Right lobe of liver (tissue), 4 donors: ENCODE results near the gene IER3.

Source experiments
- POLR2A ChIP-seq: fragments of 450-650 bp; IDR thresholded peaks from one replicate; pipeline ENCODE4 v1.6.1; 2017; ENCODE audit warnings: antibody characterized with exemption, mild to moderate bottlenecking
- TF ChIP-seq, protein P1 (sequence below), 4 donors: fragments of 200-600 bp in 3 of 4; fragments of 450-650 bp in 1 of 4; IDR thresholded peaks; one replicate each; pipeline versions ENCODE4 v1.5.1 to v1.8.0; 2016 to 2022; ENCODE audit warnings: antibody characterized with exemption in 4 of 4, mild to moderate bottlenecking in 2 of 4
- donor health status: DM: no; HTN: no; CAD: no.
- donor health status: DM: no; HTN: no; CAD: no.
- donor health status: DM: no; HTN: yes; CAD: no.

DNA sequence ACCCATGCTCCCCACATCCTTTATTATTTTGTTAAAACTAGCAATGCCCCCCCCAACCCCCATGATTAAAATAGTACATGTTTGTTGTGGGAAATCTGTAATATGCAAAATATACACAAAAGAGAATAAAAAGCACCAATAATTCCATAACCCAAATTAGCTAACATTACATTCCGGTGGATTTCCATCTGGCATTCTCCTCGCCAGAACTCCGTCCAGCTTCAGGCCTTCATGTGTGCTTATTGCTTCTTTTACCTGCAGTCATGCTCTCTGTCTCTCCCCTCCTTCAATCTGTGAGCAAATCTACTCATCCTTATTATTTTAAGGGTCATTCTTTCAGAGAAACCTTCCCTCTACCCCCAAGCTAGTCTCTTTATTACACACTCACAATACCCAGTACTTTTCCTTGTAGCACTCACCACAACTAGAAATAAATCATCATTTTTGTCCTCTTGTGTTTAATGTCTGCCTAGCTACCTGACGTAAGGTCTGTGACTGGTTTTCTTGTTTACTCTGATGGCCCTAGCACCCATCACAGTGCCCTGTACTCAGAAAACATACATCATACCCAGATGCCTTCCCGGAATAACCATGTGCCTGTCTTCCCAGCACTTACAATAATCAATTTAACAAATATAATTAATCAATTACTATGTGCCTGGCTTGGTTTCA lies 25.6 kb upstream of the IER3 start:
- TF ChIP-seq POLR2A, result no peak
- TF ChIP-seq, protein P1, sequence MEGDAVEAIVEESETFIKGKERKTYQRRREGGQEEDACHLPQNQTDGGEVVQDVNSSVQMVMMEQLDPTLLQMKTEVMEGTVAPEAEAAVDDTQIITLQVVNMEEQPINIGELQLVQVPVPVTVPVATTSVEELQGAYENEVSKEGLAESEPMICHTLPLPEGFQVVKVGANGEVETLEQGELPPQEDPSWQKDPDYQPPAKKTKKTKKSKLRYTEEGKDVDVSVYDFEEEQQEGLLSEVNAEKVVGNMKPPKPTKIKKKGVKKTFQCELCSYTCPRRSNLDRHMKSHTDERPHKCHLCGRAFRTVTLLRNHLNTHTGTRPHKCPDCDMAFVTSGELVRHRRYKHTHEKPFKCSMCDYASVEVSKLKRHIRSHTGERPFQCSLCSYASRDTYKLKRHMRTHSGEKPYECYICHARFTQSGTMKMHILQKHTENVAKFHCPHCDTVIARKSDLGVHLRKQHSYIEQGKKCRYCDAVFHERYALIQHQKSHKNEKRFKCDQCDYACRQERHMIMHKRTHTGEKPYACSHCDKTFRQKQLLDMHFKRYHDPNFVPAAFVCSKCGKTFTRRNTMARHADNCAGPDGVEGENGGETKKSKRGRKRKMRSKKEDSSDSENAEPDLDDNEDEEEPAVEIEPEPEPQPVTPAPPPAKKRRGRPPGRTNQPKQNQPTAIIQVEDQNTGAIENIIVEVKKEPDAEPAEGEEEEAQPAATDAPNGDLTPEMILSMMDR (IDR thresholded peaks at IDR 0.05), result no peak
